Effector memory CD8-positive, alpha-beta T cell (primary cell): ENCODE data around the gene ENTPD7.

ENCODE experiments used
- ATAC-seq: fragments of 150-1000 bp; cut with Tn5 transposase; replicated peaks from 2 replicates; pipeline ENCODE4 v1.10.0; 2021; ENCODE audit warnings: mild to moderate bottlenecking, moderate library complexity
- DNase-seq, 3 experiments: peaks; one replicate each; pipeline ENCODE4 v3.0.0; 2021
- H3K27ac Mint-ChIP-seq, 2 donors: one replicate each; pipeline ENCODE4 v1.8.0; 2022; ENCODE audit warnings: mild to moderate bottlenecking in 2 of 2, mixed read lengths in 2 of 2, moderate library complexity in 2 of 2
- H3K27me3 Mint-ChIP-seq, 2 donors: one replicate each; pipeline ENCODE4 v1.8.0; 2022; ENCODE audit warnings: mixed read lengths in 2 of 2
- H3K36me3 Mint-ChIP-seq: one replicate; pipeline ENCODE4 v1.8.0; 2022; ENCODE audit warnings: mild to moderate bottlenecking, moderate library complexity, mixed read lengths; ENCODE audit not compliant: insufficient read depth
- H3K4me1 Mint-ChIP-seq, 2 donors: one replicate each; pipeline ENCODE4 v1.8.0; 2022; ENCODE audit warnings: low read depth in 2 of 2, mixed read lengths in 2 of 2
- H3K4me3 Mint-ChIP-seq, 2 donors: one replicate each; pipeline ENCODE4 v1.8.0; 2022; ENCODE audit warnings: mild to moderate bottlenecking in 2 of 2, mixed read lengths in 2 of 2, moderate library complexity in 2 of 2
- H3K9me3 Mint-ChIP-seq, 2 donors: one replicate each; pipeline ENCODE4 v1.8.0; 2022; ENCODE audit warnings: mixed read lengths in 2 of 2

ENTPD7 gene

GRCh38 chr10:99754670-99755069 is 95.4 kb downstream of the ENTPD7 start:
- H3K9me3 Mint-ChIP-seq: no peaks in the 10 kb centered on the region
- no peak overlapping the region for H3K4me3 Mint-ChIP-seq
- H3K27ac Mint-ChIP-seq: no peak overlapping the region
- ATAC-seq (no peak), DNase-seq (no peak)
- no peaks in the 10 kb centered on the region for H3K27me3 Mint-ChIP-seq
- peaks cover 67% of the 10 kb centered on the region for H3K36me3 Mint-ChIP-seq
- peaks cover 0 to 4% of the 10 kb centered on the region in 2 donors for H3K4me1 Mint-ChIP-seq
